NCI-H1436 treated with DMSO at 0.1 percent for 48 hours (cell line): Measurements from ENCODE around the gene IRS2.

Experiments used
- DNase-seq: peaks from one replicate; lab custom pipeline; 2025; lab: John Stamatoyannopoulos, UW

IRS2 gene

DNA sequence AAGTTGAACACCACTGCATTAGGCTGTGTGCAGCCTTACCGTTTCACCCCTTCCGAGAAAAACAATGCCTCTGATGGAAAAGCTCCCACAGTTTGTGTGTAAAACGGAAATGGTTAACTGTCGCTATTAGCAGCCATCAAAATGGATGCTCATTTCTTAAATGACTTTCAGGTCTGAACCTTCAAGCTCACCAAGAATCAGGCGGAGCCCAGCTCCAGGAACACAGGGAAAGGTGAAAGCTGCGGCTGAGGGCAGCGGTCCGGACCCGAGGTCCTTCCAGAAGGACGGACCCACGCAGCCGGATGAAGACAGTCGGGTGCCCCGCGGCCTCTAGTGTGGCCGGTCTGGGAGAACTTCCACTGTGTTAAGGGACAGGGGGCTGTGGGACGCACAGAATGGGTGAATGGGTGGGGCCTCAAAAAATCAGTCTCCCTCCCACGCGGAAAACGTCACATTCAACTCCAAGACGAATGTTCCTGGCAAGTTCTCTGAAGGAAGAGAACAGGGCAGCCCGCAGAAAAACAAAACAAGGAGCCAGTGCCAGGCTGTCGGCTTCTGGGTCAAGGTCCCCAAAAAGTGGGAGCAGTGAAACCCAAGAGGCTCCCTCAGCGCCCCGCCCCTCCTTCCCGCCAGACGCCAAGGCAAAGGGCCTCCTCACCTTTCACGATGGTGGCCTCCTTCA is 4.9 kb downstream of the IRS2 start:
- DNase-seq, result no peak

DNA sequence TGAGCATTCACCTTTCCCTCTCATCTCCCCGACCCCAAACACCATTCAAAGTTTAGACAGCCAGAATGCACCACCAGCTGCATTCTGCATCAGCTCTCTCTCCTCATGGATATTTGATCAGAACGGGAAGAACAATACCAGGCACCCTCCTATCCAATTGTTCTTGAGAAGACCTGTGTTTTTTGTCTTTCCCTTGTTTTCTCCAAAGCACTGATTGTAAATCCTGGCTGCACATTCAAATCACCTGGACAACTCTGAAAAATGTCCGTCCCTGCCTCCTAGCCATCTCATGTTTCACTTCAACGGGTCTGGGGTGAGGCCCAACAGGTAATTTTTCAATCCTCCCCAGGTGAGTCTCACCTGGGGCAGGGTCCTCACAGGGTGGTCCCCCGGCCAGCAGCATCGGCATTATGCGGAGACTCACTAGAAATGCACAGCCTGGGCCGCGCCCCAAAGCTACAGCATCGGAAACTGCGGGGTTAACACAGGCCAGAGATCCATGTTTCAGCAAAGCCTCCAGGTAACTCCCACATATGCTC is 5.5 kb downstream of the IRS2 start:
- DNase-seq, result no peak

DNA sequence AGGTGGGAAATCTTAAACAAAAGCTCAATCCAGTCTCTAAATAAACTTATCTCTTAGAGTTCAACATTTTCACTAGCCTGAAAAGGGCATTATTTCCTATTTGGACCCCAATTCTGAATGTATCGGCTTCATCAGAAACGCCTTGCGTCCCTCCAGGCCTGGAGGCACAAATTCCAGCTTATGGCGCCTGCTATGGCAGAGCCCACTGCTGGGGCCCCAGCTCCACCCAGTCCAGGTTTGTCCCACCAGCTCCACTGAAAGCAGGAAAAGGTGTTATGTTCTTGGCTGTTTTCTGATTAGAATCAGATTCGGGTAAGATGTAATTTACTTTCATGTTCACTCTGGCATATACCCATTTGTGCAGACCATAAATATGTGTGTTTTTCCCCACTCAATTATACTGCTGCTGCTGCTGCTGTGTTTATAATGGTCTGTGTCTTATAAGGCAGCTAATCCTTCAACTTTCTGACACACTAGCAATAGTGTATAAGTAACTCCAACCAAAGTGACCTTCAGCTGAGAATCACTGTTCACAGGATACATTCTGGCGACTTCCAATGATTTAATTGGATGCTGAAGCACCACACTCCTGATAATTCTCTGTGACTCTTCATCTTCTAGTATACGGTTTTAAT is 6.4 kb downstream of the IRS2 start:
- DNase-seq, result no peak

DNA sequence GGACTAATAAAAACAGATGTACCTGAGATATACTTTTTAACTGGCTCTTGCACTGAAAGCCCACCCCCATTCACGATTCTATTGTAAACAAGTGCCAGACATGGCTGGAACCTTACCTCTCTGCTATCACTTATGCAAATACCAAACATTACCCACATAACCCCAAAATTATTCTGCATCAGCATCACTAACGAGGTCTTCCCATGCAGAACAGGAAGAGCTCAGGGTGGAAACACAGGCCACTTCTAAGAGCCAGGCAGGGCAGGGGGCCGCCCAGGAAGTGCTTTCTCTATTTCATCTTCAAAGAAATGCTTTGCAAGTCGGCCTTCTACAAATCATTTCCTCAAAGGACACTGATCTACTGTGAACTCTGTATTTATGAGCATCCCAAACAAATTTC is 7.3 kb downstream of the IRS2 start:
- no peak for DNase-seq

DNA sequence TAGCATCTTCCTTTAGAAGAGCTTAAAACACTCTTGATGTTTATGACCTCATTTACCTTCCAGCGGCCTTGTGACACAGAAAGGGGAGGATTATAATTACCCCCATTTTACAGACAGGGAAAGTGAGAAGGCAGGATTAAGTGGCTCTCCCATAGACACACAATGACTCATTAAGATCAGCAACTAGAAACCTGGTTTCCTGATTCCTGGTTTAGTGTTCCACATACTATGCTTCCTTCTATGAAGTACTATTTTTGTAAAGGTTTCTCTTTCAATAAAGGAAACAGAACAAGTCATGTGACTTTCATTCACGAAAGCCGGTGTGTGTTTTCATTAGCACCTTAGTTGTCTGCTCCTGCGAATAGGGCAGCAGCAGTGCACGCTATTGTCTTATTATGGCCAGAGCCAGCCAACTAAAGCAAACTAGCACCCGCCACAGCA is 8.3 kb downstream of the IRS2 start:
- DNase-seq, result peak; percentile 59

DNA sequence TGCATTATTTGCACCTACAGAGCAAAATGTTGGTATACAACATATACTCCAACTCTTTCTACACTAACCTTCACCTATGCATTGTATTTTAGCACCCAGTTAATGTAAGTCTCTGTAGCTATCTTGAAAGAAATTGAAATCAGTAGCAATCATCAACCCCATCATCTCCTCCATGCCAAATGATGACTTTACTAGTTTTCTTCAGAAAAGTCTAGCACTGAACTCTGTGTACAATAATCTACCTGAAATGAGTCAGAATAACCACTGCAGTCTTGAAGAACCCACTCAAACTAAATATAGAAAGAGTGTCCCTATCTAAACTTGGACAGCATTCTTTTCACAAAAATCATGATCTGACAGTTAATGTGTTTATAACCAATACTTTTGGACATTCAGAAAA is 9.8 kb downstream of the IRS2 start:
- DNase-seq, result no peak

DNA sequence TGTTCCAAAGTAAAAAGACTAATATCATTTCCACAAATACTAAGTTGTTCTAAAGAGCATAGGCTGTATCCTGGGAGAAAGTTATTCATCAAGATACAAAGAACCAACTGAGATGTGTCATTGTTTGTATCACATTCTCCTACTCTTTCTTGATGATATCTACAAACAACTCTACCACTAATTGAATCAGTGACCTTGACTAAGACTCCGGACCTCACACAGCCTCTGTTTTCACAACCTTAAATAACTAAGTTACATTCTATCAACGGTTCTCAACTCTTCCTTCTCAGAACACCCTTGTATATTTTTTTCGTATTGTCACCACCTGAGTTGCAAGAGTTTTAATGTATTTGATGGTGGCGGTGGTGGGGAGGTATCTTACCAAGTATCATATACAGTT is 12.6 kb downstream of the IRS2 start:
- no peak for DNase-seq

DNA sequence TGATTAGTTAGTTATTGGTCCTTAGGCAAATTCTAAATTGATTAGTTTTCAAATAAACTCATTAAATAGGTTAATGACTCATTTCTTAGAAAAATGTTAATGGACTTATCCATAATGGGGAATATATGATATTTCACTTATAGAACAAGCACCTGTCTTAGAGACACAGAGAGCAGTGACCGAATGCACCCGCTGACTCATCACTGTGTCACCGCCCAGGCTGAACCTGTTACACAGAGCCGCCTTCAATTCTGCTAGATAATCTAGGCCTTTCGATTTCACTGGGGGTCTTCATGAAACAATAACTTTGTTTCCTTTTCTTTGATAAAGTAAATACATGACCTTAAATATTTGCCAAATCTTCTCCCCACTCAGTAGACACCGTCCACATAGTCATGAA is 13.1 kb downstream of the IRS2 start:
- DNase-seq, result no peak

DNA sequence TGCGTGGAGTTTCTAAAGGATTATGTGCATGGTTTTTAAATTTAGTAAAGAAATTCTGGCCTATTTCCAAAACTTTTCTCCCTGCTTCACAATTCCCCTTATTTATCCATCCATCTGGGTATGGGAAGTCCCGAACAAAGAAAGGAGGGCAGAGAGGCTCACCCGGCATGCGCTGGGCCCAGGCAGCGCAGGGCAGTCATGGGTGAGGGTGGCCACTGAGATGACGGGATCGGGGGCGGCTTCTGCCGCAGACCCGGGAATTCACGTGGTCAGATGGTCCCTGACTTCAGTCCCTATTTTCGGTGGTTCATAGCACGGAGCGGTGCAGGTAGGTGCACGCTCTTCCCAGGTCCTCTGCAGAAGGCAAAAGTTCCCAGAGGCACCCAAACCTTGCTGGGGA is 14.5 kb downstream of the IRS2 start:
- DNase-seq, result no peak

DNA sequence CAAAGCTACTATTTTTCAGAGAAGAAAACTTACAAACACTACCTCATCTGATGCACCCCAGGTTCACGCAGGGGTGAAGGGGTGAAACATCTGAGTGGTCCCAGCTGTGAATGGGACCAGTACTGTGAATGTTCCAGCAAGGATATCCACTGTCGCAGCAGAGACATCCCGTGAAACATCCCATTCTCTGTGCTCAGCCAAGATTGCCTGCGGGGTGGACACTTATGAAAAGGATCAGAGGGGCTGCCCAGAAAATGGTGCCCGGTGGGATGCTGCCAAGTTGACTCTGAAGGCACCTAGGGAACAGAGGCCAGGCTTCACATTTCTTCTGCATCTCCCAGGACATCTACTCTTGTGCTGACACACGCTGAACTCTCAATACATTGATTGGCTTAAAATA is 15.9 kb downstream of the IRS2 start:
- DNase-seq, result no peak

DNA sequence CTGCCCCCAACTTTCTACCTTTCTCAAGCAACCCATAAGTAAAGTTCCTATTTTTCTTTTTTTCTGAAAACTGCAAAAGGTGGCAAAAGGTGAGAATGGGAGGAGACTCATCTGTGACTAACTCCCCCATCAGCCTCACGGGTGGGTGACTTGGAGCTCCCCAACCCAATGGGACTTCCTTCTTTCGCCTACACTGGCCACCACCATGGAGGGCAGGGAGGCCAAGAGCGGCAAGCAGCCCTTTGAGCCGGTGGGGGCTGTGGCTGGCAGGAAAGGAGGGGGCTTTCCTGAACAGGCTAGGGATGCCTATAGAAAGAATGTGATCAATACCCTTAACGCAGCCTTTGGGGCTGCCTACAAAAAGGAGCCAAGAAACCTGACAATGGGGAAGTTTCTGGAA is 16.5 kb downstream of the IRS2 start:
- no peak for DNase-seq

DNA sequence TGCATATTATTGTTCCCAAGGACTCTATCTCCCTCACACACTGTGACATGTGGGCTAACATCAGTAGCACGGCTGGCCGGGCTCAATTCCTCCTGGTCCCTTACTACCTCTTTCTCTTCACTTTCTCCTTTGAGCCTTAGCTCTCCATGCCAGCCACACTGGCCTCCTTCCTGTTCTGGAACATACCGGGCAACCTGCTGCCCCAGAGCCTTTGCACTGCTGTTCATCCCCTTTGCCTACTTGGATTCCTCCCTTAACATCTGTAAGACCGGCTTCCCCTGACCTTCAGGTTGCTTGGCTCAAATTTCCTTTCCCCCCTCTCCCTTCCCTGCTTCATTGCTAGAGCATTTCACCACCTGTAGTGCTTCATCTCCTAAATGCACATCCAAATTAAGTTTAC is 17.1 kb downstream of the IRS2 start:
- no peak for DNase-seq

DNA sequence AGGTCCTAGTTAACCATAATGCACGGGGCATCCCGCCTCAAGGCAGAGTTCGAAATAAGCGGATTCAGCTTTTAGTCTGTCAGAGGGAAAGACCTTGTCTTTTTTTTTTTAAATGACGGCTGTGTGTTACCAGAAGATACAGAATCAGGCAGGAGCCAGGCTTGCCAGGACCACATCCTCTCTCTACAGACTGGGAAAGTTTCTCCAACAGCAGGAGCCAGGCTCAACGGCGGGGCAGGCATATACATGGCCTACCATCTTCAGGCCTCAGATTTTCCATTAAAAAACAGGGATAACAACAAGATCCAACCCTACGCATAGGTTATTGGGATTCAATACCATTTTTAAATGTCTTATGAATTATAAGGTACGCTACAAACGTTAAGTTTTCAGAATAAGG is 17.8 kb downstream of the IRS2 start:
- no peak for DNase-seq

DNA sequence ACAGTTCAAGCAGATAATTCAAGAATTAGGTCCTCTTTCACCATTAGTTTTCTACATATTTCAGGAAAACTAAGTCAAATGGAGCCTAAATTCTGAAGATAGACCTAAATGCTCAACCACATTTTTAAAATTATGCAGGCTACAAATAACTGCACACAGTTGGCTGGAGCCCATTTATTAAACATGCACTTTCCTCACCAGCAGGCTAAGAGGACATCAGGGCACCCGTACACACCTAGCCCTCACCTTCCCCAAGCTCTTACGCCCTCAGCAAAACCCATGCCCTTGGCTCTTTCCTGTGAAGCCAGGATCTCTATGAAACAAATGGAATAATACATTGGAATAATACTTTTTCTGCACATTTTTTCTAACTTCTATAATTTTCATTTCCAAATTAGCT is 18.2 kb downstream of the IRS2 start:
- DNase-seq, result no peak

DNA sequence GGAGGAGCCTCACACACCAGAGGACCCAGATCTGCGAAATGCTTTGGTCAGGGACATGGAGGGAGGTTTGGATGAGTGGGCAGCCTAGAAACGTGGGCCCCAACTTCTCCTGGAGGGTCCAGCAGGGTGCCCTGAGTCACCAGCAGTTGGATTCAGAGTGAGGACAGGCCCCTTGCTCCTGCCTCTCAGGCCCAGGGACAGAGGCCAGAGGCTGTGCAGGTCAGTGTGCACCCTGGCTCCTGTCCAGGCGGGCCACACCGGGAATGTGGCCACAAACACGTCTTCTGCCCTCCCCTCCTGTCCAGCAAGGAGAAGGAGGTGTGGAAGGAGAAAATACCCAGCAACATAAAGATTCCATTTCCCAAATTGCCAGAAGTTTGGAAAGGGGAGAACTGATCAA is 19.4 kb downstream of the IRS2 start:
- DNase-seq, result no peak

DNA sequence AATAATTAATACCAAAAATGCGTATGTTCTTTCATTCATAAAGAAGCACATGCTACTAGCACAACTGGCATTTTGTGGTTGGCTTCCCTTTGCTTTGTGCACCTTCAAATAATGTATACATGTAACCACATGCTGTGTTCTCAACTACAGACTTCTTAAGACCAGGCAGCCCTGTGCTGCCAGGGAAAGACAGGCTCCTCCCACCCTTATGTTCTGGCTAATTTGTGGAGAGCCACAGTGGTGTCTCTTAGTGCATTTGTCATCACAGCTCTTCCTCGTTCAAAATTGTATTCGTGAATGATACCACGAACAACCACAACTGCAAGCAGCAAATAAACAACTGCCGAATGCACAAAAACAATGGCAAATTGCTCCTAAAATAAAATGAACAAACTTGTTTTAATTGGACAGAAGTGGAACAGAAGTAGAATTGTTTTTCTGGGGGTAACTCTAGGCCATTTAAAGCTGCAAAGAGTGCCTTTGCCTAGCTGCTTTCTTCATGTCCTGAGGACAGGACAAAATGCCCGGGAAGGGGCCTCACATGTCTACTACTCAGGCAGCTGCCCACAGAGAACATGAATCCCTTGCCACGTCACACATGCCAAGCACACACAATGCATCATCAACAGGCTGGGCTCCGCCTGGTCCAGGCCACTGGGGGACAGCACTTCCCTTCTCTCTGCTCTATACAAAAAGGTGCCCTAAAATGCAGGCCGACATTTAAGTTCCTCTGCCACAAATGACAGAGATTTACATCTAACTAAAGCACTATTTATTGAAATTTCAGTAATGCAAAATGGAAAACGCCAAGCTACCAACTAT is 21.7 kb downstream of the IRS2 start:
- DNase-seq, result no peak

DNA sequence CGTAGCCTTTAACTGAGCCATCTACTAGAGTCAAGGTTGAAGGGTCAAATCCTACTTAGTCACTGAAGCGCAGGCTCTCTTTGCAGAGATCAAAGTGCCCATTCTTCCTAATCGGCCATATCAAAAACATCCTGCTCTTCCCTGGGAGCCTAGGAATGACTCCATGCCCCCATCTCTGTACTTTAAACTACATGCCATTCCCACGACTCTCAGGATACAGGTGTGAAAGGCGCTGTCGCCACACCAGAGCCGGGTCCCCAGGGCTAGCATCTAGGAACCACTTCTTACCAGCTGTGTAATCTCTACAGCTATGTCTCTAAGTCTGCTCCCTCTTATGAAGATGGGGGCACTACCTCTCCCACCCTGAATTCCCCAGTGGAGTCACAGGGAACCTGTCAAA is 22.3 kb downstream of the IRS2 start:
- no peak for DNase-seq

DNA sequence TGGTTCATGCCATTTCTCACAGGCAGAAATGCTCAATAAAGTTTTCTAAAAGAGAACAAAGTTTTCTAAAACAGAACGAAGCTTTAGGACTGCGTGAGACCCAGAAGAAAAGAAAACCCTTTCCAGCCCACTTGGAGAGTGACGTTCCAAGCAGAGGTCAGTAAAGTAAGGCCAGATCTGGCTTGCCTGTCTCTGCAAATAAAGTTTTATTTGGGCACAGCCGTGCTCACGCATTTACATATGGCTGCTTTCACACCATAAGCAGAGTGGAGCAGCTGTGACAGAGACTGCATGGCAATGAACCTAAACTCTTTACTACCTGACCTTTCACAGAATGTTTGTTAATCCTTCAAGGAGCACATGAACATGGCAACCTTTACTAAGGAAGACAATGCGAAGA is 23.6 kb downstream of the IRS2 start:
- no peak for DNase-seq

DNA sequence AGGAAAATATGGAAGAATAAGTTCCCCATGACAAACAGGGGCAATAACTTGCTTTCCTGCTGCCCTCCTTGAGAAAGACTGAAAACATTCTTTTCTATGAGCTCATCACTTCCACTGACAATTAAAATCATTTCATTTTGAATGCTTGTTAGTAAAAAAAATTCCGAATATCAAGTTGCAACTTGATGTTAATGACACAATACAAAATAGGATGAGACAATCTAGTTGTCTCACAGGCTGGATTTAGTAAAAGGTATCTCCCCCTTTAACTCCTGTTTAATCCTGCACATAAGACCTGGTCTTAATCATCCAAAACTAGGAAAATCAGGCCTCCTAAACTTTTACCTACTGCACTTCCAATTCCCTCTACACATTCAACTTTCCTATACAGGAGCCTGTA is 24.7 kb downstream of the IRS2 start:
- no peak for DNase-seq

DNA sequence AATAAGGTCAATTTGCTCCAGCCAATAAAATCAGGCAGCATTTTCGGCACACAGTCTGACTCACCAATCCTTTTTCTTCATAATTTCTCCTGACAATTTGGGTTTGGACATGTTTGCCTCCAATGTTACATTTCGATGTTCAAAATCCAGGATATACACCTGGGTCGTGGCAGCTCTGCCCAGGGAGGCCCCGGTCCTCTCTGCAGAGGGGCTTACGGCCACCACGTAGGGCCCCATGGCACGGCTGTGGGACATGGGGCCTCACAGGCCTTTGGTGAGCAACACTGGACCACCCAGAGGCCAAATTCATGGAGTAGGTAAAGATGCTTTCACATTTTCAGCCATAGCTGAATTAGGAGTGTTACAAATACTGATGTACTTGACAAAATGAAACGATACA is 25.4 kb downstream of the IRS2 start:
- no peak for DNase-seq

DNA sequence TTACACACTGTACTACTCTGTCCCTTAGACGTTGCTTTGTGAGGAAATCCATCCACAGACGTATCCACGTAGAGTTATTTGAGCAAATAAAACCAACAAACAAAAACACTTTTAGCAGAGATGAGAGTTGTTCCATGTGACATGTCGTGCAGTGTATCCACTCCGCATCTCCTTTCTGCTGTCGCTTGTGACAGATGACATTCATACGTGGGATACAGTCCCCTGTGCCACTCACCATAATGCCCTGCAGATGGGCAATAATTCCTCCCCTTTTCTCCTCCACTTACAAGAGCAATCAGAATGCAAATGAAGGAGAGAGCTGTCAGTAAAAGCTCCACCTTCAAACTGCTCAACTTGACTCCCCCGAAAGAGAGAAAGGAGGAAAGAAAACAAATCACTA is 26.0 kb downstream of the IRS2 start:
- DNase-seq, result no peak

DNA sequence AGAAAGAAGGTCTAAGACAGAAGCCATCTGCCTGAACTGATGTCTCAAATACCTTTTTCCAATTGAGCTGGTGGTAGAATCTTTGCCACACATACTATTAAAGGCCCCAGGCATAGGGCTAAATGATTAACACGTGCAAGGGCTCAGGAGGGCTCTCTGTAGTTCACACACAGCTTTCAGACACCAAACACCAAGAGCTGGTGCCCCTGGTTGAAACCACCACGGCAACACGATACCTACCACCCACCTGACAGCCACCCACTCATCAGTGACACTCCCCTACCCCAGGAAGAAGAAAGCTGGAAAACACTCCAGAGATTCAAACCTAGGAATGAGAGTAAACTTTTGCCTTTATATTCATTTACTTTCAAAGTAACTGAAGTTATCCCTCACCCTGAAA is 26.8 kb downstream of the IRS2 start:
- DNase-seq, result no peak

DNA sequence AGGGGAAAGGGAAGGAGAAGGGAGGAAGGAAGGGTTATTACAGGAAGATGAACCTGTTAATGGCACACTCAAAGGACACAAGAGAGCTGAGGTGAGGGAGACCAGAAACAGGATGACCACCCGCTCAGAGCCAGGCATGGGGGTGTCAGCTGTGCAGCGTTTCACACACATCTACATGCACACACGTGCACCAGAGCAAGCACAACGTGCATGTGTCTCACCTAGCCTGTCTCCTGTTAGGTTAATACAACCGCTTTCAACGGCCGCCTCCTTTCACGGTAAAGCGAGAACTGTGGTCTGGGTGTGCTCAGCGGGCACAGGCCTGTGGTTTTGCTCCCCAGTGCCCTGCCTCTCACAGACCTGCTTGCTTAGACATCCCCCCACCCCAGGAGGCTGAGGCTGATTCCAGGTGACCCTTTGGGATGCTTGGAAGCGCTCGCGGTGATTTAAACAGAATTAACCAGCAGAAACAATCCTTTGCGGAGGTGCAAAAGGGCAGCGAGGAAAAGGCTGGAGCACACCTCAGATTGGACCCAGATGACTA is 27.4 kb downstream of the IRS2 start:
- no peak for DNase-seq
